Choroid plexus epithelial cell (primary cell): ENCODE measurements around the gene CINP.

ENCODE experiments used
- DNase-seq: peaks from one replicate; pipeline ENCODE4 v3.0.0-alpha.2; 2010; ENCODE audit warnings: low read depth
- H3K4me3 ChIP-seq: 2 replicates; pipeline ENCODE4 v1.5.1; 2011; ENCODE audit warnings: low read depth, mild to moderate bottlenecking, control low read depth, low read length, moderate library complexity
- CTCF ChIP-seq: conservative IDR thresholded peaks from 2 replicates; pipeline ENCODE4 v1.5.1; 2011; ENCODE audit warnings: low read depth, mild to moderate bottlenecking, control low read depth, inconsistent platforms, low read length, moderate library complexity

The CINP gene

GRCh38 chr14:102390064-102390855 lies 27.6 kb upstream of the CINP start:
- no peak overlapping the region for H3K4me3 ChIP-seq
- DNase-seq = peak; percentile 64
- TF ChIP-seq CTCF = no peak

GRCh38 chr14:102389246-102389645 lies 26.6 kb upstream of the CINP start:
- no peak for DNase-seq
- TF ChIP-seq CTCF = no peak

GRCh38 chr14:102387086-102387485 lies 24.4 kb upstream of the CINP start:
- no peak for TF ChIP-seq CTCF
- DNase-seq = no peak
- H3K4me3 ChIP-seq = no peak overlapping the region

More at GRCh38 chr14:102389246-102389645, 26.6 kb upstream of the CINP start:
- H3K4me3 ChIP-seq = no peak overlapping the region

GRCh38 chr14:102378830-102379229 lies 16.1 kb upstream of the CINP start:
- TF ChIP-seq CTCF = no peak
- no peak overlapping the region for H3K4me3 ChIP-seq
- no peak for DNase-seq

GRCh38 chr14:102377696-102378095 lies 15.0 kb upstream of the CINP start:
- H3K4me3 ChIP-seq = no peak overlapping the region
- no peak for DNase-seq
- no peak for TF ChIP-seq CTCF

- H3K4me3 ChIP-seq = no peak overlapping the region
- TF ChIP-seq CTCF = no peak
- no peak for DNase-seq
Measured at GRCh38 chr14:102375119-102375518, 12.4 kb upstream of the CINP start.

GRCh38 chr14:102374264-102374663 lies 11.6 kb upstream of the CINP start:
- no peak overlapping the region for H3K4me3 ChIP-seq
- no peak for DNase-seq
- no peak for TF ChIP-seq CTCF
